GDM1 (cell line): ENCODE results near the gene FNTB.
"Not testable (repeated sequence)": the region's sequence is repeated elsewhere in the genome, so short reads cannot be mapped to it uniquely, and the experiment has no call there.

Source experiments
- DNase-seq: peaks from one replicate; lab custom pipeline; 2025; lab: John Stamatoyannopoulos, UW

FNTB gene

DNA sequence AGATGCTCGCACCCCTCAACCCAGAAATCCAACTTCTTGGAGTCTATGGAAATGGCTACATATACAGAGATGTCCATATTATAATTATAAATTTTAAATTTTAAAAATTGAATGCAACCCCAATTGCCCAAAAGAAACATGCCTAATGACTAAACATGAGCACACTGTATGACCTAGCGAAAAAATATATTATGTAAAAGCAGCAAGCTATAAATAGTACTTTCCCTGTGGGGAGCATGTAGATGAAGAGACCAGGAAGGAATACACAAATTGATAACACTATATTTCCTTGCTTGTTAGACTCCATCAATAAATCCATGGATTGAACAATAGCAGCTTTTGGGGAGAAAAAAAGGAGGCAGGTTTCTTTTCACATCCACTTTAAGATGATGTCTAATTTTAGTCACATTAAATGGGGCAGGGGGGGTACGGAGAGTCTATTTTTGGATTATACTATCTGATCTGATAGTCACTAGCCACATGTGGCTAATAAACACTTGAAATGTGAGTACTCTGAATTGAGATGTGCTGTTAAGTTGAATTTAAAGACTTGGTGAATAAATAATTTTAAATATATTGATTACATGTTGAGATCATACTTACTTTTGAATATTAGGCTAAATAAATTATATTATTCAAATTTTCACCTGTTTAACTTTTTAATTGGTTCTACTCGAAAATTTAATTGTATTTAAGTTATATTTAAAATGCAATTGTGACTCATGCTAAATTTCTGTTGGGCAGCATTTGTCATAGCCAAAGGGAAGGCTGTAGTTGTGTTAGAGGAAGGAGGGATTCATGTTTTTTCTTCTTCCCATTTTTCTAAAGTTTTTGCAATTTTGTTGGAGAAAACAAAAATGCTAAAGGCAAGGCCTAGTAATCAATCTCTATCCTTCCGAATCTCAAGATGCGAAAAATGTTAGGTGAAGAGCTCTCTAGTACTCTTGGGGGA is 98.1 kb downstream of the FNTB start:
- no peak for DNase-seq

DNA sequence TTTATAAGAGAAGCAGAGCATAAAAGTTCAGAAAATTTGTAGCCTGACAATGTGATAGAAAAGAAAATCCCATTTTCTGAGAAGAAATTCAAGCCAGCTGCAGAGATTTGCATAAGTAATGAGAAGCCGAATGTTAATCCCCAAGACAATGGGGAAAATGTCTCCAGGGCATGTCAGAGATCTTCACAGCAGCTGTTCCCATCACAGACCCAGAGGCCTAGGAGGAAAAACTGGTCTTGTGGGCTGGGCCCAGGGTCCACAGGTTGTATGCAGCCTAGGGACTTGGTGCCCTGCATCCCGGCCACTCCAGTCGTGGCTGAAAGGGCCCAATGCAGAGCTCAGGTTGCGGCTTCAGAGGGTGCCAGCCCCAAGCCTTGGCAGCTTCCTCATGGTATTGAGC is 100.0 kb downstream of the FNTB start:
- DNase-seq = not testable (repeated sequence)

DNA sequence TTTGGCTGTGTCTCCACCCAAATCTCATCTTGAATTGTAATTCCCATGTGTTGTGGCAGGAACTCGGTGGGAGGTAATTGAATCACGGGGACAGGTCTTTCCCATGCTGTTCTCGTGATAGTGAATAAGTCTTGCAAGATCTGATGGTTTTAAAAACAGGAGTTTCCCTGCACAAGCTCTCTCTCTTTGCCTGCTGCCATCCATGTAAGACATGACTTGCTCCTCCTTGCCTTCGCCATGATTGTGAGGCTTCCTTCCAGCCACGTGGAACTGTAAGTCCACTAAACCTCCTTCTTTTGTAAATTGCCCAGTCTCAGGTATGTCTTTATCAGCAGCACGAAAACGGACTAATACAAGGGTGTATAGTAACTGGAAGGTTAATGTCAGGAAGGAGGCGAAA is 101.1 kb downstream of the FNTB start:
- DNase-seq = not testable (repeated sequence)

DNA sequence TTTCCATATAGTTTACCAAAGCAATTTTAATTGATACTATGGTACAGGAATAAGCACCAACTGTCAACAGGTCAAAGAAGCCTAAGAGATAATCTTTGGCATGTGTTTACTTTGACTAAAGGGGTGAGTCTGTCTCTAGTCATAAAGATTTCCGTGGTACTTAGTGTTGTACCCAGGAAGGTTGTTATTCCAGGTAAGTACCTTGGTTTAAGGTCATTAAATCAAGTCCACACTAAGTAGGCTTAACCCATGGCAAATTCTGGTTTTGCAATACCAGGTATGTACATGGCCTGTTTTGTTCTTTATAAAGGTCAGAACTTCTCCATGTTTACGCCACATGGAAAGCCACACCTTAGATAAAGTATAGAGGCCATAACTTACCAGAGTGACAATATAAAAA is 105.7 kb downstream of the FNTB start:
- no peak for DNase-seq

DNA sequence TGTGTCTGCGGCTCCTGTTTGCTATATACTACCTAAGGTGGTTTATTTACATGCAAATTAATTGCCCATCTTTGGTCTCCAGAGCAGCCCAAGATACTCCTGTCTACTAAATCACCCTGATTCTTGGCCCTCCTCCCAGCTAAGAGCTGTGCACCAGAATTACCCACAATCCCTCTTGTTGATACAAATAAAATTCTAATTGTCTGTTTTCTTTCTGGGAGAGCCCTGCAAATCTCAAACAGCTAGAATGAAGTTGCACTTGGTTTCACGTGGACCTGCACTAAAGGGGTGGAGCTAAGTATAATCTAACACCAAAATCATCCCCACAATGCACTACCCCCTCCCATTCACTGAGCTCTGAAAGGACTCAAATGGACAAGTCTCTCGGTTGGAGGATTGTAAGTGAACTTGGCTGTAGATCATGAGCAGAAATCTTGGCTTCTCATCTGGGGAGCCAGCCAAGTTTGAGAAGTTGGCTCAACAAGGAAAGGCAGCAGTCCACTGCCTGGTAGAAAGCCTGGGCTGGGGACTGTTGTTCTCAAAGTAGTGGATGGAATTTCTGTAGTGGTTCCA is 109.0 kb downstream of the FNTB start:
- no peak for DNase-seq

DNA sequence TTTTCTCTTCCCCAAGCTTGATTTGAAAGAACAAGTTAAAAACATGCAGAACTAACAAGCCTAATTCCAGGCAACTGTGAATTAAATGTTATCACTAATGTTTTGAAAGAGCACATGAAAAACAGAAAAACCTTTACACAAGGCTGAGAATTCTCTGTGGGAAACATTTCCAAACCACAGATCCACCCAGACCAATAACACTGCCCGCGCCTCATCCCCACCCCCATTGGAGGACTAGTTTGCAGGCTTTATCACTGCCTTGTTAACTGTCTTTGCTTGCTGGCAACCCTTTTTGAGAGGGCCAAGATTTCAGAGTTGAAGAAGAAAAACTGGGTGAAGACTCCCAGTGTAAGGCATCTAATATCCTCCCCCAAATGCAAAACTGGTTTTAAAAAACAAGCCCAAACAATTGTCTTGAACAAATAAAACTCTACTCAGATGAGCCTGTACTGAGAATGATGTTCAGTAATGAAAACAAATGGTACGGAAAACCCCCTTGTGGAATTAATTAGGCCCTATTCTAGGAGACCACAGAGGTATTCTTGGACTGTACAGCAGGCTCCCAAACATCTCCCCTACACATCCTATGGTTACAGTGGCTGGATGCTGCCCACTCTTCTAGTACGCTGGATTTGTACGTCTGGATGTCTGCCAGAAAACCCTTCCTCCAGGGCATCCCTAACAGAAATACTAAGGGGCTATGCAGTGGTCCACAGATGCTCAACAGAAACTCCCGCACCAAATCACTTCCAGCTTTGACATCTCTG is 109.8 kb downstream of the FNTB start:
- DNase-seq = no peak

DNA sequence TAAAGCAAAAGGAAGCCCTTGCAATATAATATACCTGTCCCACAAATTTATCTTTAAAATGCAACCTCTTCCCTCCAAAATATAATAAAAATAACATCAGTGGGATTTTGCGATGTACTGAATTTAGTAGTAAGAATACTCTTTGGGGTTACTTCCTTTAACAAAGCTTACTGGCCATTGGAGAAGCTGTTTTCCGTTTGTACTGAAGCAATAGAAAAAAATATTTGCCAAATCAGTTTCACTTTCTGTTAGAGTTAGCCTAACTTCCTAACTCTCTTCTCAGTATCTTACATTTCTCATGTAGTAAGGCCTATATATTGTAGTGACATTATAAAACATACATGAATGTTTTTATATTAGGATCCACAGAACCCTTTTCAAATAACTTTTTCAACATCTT is 111.9 kb downstream of the FNTB start:
- DNase-seq = no peak

DNA sequence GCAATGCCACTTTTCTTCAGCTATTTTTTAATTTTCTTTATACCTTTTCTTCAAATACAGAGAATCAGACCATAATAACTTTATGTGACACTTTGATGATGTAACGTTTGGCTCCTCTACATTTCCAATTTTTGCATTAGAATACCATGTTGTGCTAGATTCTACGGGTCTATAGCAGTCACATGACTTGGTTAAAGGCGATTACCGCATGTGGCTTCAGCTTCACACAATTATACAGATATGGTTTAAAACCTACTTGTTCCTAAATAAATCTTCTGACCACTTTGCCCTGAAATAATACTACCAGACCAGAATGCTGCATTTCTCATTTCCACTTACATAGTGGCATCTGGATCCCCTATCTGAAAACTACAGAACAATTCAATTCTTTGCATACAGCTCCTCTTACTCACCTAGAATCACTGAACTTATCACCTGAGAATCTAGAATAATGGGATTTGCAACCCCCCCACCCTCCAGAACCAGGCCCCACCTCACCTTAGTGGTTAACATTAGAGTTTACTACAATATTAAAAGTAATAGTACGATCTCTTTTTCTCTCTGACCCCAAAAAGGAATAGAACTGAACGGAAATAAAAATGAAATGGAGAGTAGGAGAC is 114.3 kb downstream of the FNTB start:
- DNase-seq = no peak

DNA sequence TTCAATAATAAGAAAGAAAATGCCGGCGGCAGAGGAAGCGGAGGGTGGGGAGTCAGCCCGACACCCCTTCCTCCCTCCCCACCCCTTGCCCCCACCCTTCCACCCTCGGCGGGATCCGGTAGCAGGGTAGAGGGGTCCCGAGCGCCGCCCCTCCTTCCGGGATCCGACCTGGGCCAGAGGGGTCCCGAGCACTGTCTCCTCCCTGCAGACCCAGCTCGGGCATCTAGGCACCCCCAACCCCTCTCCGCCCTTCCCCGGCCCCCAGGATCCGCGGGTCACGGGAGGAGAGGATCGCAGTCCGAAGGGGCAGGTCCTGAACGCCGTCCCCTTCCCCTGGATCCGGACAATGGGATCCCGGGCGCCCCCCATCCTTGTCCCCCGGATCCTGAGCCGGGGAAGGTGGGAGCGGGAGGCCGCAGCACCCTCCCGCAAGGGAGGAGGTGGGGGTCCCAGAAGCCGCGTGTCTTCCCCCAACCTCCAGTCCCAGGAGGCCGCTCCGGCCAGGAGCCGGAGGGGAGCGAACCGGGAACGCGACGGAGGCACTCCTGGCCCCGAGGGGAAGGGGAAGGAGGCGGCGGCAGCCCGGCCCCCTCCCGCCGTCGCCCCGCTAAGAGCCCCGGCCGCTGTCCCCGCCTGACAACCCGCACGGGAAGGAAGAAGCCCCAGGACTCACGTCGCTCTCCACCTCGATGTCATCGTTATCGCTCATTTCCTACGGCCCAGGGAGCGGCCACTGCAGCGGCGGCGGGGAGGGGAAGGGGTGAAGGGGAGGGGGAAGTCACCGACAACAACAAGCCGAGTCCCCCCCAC is 115.1 kb downstream of the FNTB start:
- no peak for DNase-seq

DNA sequence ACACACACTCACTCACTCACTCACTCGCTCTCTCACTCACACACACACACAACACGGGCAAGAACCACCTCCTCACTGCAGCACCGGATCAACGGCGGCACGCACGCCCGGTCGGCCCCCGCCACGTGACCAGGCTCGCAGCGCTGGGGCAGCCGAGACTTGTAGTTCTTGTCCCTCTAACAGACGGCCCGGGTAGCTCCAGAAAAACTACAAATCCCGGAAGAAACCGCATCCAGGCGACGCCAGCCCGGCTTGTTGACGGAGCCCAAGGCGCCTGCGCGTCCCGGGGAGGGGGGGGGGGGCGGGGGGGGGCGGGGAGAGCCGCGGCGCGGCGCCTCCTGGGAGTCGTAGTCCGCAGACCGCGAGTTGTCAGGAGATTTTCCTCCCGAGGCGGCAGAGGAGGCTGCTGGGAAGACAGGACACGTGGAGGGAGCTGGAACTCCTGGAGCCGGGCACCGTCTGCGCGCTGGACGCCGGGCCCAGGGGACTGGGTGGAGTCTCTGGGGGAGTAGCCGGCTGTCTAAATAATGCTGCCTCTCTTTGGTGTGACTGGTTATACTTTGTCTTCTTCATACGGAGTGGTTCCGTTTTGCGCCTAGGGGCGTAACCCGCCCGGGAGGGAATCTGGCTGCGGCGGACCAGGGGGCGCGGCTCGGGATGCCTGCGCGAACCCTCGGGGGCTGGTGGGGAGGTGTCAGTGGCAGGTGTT is 115.9 kb downstream of the FNTB start, which contains the start of gene MAX:
MAX (minus strand) TSS at position 77 of the 709 bp plus-strand sequence. CDS start 178 bp downstream, outside the sequence.
- peak; percentile 98 for DNase-seq

DNA sequence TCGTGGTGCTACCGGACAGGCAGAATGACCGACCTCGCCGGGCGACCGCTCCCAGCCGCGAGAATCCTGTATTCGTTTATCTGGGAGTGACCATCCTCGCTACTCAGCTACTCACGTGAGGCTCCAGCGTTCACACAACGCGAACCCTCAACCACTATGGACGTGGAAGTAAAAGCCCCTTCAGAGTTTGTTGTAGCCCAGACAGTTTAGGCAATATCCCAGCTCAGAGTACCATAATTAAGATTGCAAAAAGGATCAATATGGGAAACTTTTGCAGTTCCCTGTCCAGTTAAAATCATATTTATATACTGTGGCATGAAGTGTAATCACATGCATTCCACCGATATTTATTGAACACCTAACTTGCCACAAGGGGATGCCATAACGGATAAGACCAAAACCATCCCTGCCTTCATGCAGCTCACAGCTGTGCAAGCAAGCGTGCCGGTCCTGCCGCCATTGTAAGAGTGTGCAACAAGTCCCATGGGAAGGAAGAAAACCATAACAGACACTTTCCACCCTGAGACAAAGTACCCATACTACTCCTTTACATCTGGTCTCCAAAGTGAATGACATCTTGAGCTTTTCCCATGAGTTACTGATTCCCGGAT is 116.6 kb downstream of the FNTB start:
- no peak for DNase-seq

DNA sequence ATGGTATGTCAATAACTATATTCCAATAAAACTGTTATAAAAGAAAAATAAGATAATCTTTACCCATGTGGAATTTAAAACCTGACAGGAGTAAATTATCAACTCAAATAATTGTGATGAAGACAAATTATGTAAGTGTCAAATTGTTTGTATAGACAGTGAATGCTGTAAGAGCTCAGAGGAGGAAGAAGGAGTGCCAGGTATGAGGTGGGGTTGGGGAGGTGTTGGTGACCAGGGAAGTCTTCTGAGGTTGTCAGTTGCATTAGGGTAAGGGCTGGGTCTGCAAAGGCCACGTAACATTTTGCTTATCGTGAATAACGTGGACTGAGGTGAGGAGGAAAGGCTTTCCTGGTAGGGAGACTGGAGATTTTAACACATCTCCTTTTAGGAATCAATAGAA is 118.1 kb downstream of the FNTB start:
- DNase-seq = no peak

DNA sequence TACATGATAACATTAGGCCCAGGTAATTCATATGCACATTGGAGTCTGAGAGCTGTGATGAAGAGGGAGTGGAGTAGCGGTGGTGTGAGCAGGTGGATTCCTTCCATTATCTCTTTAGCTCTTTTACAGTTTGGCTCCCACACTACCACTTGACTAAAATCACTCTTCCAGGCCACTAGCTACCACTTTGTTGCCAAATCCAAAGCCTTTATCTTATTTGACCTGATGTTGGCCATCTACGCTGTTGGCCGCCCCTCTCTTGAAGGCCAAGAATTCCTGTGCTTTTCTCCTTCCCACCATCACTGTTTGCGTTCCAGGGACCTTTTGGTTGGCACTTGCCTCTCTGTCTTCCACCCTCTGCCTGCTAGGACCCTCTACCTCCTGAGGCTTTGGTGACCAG is 119.6 kb downstream of the FNTB start:
- no peak for DNase-seq

DNA sequence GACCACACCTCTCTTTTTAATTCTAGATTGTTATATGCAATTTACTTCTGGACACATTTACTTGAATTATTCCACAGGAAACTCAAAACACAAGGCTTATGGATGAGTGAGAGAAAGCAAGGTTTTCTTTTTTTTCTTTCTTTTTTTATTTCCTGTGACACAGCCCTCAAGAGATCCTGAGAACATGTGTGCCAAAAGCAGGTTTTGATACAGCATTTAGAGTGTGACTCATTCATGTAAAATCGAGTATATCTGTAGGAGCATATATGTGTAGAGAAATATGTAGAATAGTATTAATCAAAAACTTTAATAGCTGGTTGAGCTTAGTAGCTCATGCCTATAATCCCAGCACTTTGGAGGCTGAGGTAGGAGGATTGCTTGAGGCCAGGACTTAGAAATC is 120.0 kb downstream of the FNTB start:
- no peak for DNase-seq

DNA sequence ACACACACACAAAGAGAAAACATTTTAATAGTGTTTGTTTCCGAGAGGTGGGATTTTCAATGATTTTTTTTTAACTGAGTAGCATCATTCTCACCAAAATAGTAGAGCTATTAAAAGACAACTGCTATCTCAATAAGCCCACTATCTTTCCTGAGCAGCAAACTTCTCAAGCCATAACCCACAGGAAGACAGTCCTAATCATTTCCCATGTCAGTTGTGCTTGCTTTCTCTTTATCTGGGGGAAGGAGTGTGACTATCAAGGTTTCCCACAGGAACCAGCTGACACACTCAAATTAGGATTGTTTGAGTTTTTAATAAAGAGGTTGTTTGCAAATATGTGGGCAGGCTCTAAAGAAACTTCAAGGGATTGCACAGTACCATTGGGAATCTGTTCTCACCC is 120.5 kb downstream of the FNTB start:
- DNase-seq = peak; percentile 56

DNA sequence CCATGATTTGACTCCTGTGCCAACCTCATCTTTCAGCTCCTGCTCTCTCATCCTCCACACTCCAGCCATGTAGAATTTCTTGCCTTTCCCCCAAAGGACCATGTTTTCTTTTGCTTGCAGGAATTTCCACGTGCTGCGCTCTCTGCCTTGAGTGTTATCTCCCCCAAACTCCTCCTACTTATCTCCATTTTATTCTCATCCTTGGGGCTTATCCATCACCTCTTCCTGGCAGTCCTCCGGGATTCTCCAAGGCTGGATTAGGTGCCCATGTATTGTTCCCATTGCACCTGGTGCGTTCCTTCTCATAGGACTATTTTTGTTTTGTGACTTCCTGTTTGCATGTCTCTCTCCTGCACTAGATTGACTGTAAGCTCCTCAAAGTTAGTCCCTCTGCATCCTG is 122.7 kb downstream of the FNTB start:
- no peak for DNase-seq

DNA sequence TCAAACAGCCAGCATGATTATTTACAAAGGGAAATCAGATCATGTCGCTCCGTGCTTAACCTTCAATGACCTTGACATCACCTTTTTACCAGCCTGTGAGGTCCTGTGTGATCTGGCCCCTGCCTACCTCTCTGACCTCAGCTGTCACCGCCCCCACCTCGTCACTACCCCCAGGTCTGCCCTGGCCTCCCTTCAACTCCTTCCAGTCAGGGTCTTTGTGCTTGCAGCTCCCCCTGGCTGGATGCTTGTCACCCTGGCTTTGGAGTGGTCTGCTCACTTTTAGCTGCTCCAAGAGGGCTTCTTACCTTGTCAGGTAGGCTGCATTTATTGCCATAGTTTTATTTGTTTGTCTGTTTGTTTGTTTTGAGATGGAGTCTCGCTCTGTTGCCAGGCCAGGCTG is 123.8 kb downstream of the FNTB start:
- no peak for DNase-seq
